ENCODE results near the gene YY1. TPM values are rescaled to one million over a fixed set of nuclear protein-coding genes. Genes with fewer than 3 reads are reported as not detected.

The YY1 gene
- total and polyA plus RNA-seq, 9 of the 15 experiments (the other 6 are each of a cell fraction or from before 2014, with no cell fraction given), result 20.8 to 74.2 (median 46.7) TPM

DNA sequence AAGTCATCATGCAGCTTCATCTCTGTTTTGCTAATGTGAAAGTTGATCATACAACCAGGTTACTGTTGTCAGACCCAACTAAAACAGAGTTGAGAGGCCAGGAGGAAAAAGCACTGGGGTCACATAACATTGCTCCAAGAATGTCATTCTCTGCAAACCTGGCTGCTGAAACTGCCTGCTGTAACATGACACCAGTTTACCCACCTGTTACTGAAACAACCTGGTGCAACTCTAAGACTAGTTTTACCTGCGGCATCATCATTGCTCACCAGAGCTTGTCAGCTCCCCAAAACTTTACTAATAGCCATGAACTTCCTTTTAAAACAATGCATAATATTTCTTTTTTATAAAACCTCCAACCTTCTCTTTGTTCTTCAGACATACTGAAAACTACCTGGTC is 48.8 kb upstream of the YY1 start (continued):
- TF ChIP-seq, protein P1, sequence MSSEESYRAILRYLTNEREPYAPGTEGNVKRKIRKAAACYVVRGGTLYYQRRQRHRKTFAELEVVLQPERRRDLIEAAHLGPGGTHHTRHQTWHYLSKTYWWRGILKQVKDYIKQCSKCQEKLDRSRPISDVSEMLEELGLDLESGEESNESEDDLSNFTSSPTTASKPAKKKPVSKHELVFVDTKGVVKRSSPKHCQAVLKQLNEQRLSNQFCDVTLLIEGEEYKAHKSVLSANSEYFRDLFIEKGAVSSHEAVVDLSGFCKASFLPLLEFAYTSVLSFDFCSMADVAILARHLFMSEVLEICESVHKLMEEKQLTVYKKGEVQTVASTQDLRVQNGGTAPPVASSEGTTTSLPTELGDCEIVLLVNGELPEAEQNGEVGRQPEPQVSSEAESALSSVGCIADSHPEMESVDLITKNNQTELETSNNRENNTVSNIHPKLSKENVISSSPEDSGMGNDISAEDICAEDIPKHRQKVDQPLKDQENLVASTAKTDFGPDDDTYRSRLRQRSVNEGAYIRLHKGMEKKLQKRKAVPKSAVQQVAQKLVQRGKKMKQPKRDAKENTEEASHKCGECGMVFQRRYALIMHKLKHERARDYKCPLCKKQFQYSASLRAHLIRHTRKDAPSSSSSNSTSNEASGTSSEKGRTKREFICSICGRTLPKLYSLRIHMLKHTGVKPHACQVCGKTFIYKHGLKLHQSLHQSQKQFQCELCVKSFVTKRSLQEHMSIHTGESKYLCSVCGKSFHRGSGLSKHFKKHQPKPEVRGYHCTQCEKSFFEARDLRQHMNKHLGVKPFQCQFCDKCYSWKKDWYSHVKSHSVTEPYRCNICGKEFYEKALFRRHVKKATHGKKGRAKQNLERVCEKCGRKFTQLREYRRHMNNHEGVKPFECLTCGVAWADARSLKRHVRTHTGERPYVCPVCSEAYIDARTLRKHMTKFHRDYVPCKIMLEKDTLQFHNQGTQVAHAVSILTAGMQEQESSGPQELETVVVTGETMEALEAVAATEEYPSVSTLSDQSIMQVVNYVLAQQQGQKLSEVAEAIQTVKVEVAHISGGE (CRISPR knock-in tag; IDR thresholded peaks at IDR 0.05), result no peak
- TF ChIP-seq PCBP2 (IDR thresholded peaks at IDR 0.05; ENCODE audit: low read depth, low read length, poor library complexity, severe bottlenecking), result no peak
- TF ChIP-seq, protein P2, sequence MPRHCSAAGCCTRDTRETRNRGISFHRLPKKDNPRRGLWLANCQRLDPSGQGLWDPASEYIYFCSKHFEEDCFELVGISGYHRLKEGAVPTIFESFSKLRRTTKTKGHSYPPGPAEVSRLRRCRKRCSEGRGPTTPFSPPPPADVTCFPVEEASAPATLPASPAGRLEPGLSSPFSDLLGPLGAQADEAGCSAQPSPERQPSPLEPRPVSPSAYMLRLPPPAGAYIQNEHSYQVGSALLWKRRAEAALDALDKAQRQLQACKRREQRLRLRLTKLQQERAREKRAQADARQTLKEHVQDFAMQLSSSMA (CRISPR knock-in tag; IDR thresholded peaks at IDR 0.05), result no peak
- no peak for TF ChIP-seq MAFF (IDR thresholded peaks at IDR 0.05; ENCODE audit: low read length)
- TF ChIP-seq, protein P3, sequence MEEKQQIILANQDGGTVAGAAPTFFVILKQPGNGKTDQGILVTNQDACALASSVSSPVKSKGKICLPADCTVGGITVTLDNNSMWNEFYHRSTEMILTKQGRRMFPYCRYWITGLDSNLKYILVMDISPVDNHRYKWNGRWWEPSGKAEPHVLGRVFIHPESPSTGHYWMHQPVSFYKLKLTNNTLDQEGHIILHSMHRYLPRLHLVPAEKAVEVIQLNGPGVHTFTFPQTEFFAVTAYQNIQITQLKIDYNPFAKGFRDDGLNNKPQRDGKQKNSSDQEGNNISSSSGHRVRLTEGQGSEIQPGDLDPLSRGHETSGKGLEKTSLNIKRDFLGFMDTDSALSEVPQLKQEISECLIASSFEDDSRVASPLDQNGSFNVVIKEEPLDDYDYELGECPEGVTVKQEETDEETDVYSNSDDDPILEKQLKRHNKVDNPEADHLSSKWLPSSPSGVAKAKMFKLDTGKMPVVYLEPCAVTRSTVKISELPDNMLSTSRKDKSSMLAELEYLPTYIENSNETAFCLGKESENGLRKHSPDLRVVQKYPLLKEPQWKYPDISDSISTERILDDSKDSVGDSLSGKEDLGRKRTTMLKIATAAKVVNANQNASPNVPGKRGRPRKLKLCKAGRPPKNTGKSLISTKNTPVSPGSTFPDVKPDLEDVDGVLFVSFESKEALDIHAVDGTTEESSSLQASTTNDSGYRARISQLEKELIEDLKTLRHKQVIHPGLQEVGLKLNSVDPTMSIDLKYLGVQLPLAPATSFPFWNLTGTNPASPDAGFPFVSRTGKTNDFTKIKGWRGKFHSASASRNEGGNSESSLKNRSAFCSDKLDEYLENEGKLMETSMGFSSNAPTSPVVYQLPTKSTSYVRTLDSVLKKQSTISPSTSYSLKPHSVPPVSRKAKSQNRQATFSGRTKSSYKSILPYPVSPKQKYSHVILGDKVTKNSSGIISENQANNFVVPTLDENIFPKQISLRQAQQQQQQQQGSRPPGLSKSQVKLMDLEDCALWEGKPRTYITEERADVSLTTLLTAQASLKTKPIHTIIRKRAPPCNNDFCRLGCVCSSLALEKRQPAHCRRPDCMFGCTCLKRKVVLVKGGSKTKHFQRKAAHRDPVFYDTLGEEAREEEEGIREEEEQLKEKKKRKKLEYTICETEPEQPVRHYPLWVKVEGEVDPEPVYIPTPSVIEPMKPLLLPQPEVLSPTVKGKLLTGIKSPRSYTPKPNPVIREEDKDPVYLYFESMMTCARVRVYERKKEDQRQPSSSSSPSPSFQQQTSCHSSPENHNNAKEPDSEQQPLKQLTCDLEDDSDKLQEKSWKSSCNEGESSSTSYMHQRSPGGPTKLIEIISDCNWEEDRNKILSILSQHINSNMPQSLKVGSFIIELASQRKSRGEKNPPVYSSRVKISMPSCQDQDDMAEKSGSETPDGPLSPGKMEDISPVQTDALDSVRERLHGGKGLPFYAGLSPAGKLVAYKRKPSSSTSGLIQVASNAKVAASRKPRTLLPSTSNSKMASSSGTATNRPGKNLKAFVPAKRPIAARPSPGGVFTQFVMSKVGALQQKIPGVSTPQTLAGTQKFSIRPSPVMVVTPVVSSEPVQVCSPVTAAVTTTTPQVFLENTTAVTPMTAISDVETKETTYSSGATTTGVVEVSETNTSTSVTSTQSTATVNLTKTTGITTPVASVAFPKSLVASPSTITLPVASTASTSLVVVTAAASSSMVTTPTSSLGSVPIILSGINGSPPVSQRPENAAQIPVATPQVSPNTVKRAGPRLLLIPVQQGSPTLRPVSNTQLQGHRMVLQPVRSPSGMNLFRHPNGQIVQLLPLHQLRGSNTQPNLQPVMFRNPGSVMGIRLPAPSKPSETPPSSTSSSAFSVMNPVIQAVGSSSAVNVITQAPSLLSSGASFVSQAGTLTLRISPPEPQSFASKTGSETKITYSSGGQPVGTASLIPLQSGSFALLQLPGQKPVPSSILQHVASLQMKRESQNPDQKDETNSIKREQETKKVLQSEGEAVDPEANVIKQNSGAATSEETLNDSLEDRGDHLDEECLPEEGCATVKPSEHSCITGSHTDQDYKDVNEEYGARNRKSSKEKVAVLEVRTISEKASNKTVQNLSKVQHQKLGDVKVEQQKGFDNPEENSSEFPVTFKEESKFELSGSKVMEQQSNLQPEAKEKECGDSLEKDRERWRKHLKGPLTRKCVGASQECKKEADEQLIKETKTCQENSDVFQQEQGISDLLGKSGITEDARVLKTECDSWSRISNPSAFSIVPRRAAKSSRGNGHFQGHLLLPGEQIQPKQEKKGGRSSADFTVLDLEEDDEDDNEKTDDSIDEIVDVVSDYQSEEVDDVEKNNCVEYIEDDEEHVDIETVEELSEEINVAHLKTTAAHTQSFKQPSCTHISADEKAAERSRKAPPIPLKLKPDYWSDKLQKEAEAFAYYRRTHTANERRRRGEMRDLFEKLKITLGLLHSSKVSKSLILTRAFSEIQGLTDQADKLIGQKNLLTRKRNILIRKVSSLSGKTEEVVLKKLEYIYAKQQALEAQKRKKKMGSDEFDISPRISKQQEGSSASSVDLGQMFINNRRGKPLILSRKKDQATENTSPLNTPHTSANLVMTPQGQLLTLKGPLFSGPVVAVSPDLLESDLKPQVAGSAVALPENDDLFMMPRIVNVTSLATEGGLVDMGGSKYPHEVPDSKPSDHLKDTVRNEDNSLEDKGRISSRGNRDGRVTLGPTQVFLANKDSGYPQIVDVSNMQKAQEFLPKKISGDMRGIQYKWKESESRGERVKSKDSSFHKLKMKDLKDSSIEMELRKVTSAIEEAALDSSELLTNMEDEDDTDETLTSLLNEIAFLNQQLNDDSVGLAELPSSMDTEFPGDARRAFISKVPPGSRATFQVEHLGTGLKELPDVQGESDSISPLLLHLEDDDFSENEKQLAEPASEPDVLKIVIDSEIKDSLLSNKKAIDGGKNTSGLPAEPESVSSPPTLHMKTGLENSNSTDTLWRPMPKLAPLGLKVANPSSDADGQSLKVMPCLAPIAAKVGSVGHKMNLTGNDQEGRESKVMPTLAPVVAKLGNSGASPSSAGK (IDR thresholded peaks at IDR 0.05), result no peak
- TF ChIP-seq, protein P4, sequence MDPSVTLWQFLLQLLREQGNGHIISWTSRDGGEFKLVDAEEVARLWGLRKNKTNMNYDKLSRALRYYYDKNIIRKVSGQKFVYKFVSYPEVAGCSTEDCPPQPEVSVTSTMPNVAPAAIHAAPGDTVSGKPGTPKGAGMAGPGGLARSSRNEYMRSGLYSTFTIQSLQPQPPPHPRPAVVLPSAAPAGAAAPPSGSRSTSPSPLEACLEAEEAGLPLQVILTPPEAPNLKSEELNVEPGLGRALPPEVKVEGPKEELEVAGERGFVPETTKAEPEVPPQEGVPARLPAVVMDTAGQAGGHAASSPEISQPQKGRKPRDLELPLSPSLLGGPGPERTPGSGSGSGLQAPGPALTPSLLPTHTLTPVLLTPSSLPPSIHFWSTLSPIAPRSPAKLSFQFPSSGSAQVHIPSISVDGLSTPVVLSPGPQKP (CRISPR knock-in tag; IDR thresholded peaks at IDR 0.05), result no peak
- no peak for TF ChIP-seq RNF2 (IDR thresholded peaks at IDR 0.05)
- no peak for TF ChIP-seq TAF9B (IDR thresholded peaks at IDR 0.05; ENCODE audit: partially characterized antibody)
